Gastrocnemius medialis (tissue), 4 donors: ENCODE measurements around the gene TTC29.

ENCODE experiments used
- POLR2A ChIP-seq, 2 donors: fragments of 450-650 bp; IDR thresholded peaks; one replicate each; pipeline ENCODE4 v1.6.1; 2017; ENCODE audit warnings: antibody characterized with exemption in 2 of 2, mild to moderate bottlenecking in 2 of 2, moderate library complexity in 2 of 2
- TF ChIP-seq, protein P1 (sequence below), 5 experiments: fragments of 450-650 bp in 3 of 5; fragments of 200-600 bp in 2 of 5; sonication (generic) in 2 of 5; IDR thresholded peaks in 4 of 5; conservative IDR thresholded peaks in 1 of 5; 1 replicate in 4 of 5; 2 replicates in 1 of 5; pipeline ENCODE4 v1.5.1; 2016 to 2019; ENCODE audit warnings: antibody characterized with exemption in 5 of 5, mild to moderate bottlenecking in 3 of 5, moderate library complexity in 3 of 5

DNA sequence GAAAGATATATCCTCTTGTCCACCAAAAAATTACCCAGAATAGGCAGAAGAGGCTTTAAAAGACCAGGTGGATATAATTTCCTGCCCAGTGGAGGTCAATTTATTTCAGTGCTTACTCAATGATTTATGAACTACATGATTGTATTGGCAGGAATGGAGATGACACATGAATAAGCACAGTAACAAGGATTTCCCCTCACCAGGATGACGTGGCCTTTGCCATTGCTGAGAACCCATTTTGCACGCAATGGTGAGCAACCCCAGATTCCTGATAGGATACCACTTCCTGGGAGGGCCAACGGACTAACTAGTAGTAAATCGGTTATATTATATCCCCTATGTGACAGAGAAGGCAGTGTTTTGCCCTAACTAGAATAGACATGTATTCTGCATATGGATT, 11.6 kb upstream of the TTC29 start:
- no peak for TF ChIP-seq POLR2A (IDR thresholded peaks at IDR 0.05)
- TF ChIP-seq, protein P1, sequence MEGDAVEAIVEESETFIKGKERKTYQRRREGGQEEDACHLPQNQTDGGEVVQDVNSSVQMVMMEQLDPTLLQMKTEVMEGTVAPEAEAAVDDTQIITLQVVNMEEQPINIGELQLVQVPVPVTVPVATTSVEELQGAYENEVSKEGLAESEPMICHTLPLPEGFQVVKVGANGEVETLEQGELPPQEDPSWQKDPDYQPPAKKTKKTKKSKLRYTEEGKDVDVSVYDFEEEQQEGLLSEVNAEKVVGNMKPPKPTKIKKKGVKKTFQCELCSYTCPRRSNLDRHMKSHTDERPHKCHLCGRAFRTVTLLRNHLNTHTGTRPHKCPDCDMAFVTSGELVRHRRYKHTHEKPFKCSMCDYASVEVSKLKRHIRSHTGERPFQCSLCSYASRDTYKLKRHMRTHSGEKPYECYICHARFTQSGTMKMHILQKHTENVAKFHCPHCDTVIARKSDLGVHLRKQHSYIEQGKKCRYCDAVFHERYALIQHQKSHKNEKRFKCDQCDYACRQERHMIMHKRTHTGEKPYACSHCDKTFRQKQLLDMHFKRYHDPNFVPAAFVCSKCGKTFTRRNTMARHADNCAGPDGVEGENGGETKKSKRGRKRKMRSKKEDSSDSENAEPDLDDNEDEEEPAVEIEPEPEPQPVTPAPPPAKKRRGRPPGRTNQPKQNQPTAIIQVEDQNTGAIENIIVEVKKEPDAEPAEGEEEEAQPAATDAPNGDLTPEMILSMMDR (IDR thresholded peaks at IDR 0.05 in 4 of 5, conservative IDR thresholded peaks at IDR 0.05 in 1 of 5): no peak
